ENCODE data around the gene RTP3. TPM values are rescaled to one million over a fixed set of nuclear protein-coding genes. Genes with fewer than 3 reads are reported as not detected.
"Not testable (repeated sequence)": the region's sequence is repeated elsewhere in the genome, so short reads cannot be mapped to it uniquely, and the experiment has no call there.

Gene RTP3
- total and polyA plus RNA-seq, 7 donors = not detected

- Histone ChIP-seq H3K9me3 (no peaks in the 10 kb centered on the region), H3K27ac (no peak overlapping the region), H3K4me3 (no peak overlapping the region), H3K27me3 (no peaks in the 10 kb centered on the region), H3K4me1 (no peaks in the 10 kb centered on the region), H3K36me3 (peaks cover 0 to 5% (median 0%) of the 10 kb centered on the region in 4 donors)
- 91 to 94% methylated on average over 3 of the region's 3 CpGs for WGBS, 2 donors
- no peak for DNase-seq
- TF ChIP-seq EP300 (IDR thresholded peaks at IDR 0.05) = no peak
- intact Hi-C loops (cut with DNase I) = no loop called here
Observed at GRCh38 chr3:46533091-46533490, 35.3 kb downstream of the RTP3 start.

DNA sequence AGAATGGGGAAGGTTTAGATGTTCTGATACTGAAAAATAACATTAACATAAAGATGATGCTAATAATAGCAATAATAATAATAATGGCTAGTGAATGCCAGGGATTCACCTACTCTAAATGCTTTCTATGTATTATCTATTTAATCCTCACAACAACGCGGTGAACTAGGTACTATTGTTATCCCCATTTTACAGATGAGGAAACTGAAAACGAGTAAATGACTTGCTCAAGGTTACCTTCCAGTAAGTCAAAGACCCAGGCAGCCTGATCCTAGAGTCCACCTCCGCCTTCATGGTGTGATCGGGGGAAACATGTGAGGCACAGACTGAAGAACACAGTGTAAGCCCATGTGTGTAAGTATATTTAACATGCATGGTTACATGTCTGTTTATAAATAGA is 38.0 kb downstream of the RTP3 start:
- DNase-seq = no peak
- Histone ChIP-seq H3K4me3 (no peak overlapping the region), H3K36me3 (peaks cover 0 to 5% (median 0%) of the 10 kb centered on the region in 4 donors), H3K27ac (no peak overlapping the region), H3K4me1 (no peaks in the 10 kb centered on the region), H3K9me3 (no peaks in the 10 kb centered on the region), H3K27me3 (no peaks in the 10 kb centered on the region)
- intact Hi-C loops (cut with DNase I) = no loop called here
- TF ChIP-seq EP300 (IDR thresholded peaks at IDR 0.05) (no peak), POLR2AphosphoS5 (IDR thresholded peaks at IDR 0.05) (no peak), POLR2A (IDR thresholded peaks at IDR 0.05) (no peak)
- TF ChIP-seq, protein P1, sequence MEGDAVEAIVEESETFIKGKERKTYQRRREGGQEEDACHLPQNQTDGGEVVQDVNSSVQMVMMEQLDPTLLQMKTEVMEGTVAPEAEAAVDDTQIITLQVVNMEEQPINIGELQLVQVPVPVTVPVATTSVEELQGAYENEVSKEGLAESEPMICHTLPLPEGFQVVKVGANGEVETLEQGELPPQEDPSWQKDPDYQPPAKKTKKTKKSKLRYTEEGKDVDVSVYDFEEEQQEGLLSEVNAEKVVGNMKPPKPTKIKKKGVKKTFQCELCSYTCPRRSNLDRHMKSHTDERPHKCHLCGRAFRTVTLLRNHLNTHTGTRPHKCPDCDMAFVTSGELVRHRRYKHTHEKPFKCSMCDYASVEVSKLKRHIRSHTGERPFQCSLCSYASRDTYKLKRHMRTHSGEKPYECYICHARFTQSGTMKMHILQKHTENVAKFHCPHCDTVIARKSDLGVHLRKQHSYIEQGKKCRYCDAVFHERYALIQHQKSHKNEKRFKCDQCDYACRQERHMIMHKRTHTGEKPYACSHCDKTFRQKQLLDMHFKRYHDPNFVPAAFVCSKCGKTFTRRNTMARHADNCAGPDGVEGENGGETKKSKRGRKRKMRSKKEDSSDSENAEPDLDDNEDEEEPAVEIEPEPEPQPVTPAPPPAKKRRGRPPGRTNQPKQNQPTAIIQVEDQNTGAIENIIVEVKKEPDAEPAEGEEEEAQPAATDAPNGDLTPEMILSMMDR (IDR thresholded peaks at IDR 0.05) = no peak
- 95 to 97% methylated on average over 5 of the region's 5 CpGs for WGBS, 2 donors

DNA sequence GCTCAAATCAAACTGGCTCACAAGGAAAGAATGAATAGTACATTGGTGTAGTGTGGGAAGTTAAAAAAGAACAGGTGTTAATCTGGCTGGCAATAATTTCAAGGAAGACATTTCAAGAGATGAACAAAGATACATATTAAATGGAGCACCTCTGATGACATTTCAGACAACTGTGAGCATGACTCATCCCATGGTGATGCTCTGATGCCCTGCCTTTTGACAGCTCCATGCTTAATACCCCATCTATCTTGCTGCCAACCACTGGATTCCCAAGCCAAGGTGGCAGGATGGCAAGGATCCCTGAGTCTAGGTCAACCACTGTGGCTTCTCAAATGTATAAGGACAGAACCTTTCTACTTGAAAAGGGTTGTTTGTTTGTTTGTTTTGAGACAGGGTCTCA is 39.0 kb downstream of the RTP3 start:
- Histone ChIP-seq H3K27me3 (no peaks in the 10 kb centered on the region), H3K9me3 (no peaks in the 10 kb centered on the region), H3K4me3 (no peak overlapping the region), H3K4me1 (no peaks in the 10 kb centered on the region), H3K27ac (no peak overlapping the region), H3K36me3 (peaks cover 0 to 5% (median 0%) of the 10 kb centered on the region in 4 donors)
- no peak for DNase-seq
- TF ChIP-seq POLR2AphosphoS5 (IDR thresholded peaks at IDR 0.05) = no peak
- TF ChIP-seq, protein P1 (IDR thresholded peaks at IDR 0.05) = no peak
- no peak for TF ChIP-seq EP300 (IDR thresholded peaks at IDR 0.05)
- TF ChIP-seq POLR2A (IDR thresholded peaks at IDR 0.05) = no peak
- intact Hi-C loops (cut with DNase I) = no loop called here

DNA sequence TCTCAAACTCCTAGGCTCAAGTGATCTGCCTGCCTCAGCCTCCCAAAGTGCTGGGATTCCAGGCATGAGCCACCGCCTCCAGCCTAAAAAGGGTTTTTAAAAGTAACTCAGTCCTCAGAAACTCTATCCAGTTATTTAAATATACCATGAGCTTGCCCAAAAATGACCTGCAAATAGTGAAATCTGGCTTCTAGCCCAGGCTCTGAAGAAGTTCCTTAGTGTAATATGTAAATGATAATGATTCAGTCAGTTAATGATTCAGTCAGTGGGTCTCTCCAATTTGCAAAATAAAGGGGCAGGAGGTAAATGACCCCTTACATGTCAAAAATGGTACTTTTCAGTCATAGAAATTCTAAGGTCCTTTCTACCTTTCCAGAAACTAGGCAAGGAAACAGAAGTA is 39.5 kb downstream of the RTP3 start:
- WGBS, 2 donors = 95% methylated on average over 1 of the region's 1 CpG
- no peaks in the 10 kb centered on the region for H3K9me3 ChIP-seq
- H3K4me1 ChIP-seq = no peaks in the 10 kb centered on the region
- H3K27me3 ChIP-seq = no peaks in the 10 kb centered on the region
- no peak overlapping the region for H3K4me3 ChIP-seq
- no peak overlapping the region for H3K27ac ChIP-seq
- TF ChIP-seq, protein P1 (IDR thresholded peaks at IDR 0.05) = no peak
- TF ChIP-seq POLR2A (IDR thresholded peaks at IDR 0.05) (no peak), EP300 (IDR thresholded peaks at IDR 0.05) (no peak), POLR2AphosphoS5 (IDR thresholded peaks at IDR 0.05) (no peak)
- no peak for DNase-seq
- peaks cover 0 to 5% (median 0%) of the 10 kb centered on the region in 4 donors for H3K36me3 ChIP-seq
- intact Hi-C loops (cut with DNase I) = no loop called here

DNA sequence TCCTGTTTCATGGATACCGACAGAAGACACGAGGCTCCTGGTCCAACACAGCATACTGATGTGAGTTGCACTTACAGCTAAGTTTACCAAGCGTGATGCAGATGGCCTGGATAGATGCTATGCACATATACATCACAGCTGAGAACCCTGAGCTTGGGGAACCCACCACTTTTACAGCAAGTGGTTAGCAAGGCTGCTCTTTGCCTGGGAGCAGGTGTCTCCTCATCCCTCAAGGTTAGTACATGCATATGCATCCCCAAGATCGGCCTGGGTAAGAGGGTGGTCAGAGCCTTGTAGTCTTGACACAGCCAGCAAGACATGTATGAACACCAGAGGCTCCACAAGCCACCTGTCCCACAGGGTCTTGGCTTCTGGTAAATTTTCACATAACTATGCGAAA is 40.0 kb downstream of the RTP3 start:
- no peak for TF ChIP-seq POLR2A (IDR thresholded peaks at IDR 0.05)
- TF ChIP-seq POLR2AphosphoS5 (IDR thresholded peaks at IDR 0.05) = no peak
- TF ChIP-seq, protein P1 (IDR thresholded peaks at IDR 0.05) = no peak
- no peak for TF ChIP-seq EP300 (IDR thresholded peaks at IDR 0.05)
- Histone ChIP-seq H3K4me1 (no peaks in the 10 kb centered on the region), H3K27me3 (no peaks in the 10 kb centered on the region), H3K27ac (no peak overlapping the region), H3K36me3 (peaks cover 0 to 5% (median 0%) of the 10 kb centered on the region in 4 donors), H3K9me3 (no peaks in the 10 kb centered on the region), H3K4me3 (no peak overlapping the region)
- WGBS, 2 donors = 82 to 94% methylated on average over 5 of the region's 5 CpGs
- intact Hi-C loops (cut with DNase I) = no loop called here
- no peak for DNase-seq

DNA sequence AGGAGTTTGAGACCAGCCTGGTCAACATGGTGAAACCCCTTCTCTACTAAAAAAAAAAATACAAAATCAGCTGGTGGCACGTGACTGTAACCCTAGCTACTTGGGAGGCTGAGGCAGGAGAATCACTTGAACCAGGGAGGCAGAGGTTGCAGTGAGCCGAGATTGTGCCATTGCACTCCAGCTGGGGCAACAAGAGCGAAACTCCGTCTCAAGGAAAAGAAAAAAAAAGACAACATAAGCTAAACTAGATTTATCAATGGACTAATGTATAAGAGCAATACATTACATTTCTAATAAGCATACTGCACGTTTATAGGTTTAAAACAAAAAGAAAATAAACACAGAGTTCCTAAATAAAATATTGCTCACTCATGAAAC is 40.6 kb downstream of the RTP3 start:
- DNase-seq; intact Hi-C loops (cut with DNase I); H3K4me1 ChIP-seq; H3K27me3 ChIP-seq; H3K4me3 ChIP-seq; H3K36me3 ChIP-seq; H3K27ac ChIP-seq; H3K9me3 ChIP-seq: not testable (repeated sequence)
- WGBS, 2 donors = 43 to 65% methylated on average over 5 of the region's 5 CpGs

Data from sigmoid colon (tissue), 7 donors.